GM12878 (cell line): Measurements from ENCODE around the gene MSRB1. TPM values are rescaled to one million over a fixed set of nuclear protein-coding genes. Genes with fewer than 3 reads are reported as not detected.

Experiments
- ASH2L ChIP-seq: fragments of 300-600, 200-600 bp; sonication (generic); IDR thresholded peaks from 2 replicates; pipeline ENCODE4 v1.6.1; 2017; ENCODE audit warnings: low read depth, mild to moderate bottlenecking, borderline replicate concordance
- BCL11A ChIP-seq: IDR thresholded peaks from 2 replicates; pipeline ENCODE4 v1.6.1; 2011; ENCODE audit warnings: low read depth, low read length
- CBFB ChIP-seq: IDR thresholded peaks from 2 replicates; pipeline ENCODE4 v1.6.1; 2016; ENCODE audit warnings: antibody characterized with exemption, low read depth
- EED ChIP-seq: sonication (generic); IDR thresholded peaks from 2 replicates; pipeline ENCODE4 v1.6.1; 2016; ENCODE audit warnings: antibody characterized with exemption, low read depth
- EZH2 ChIP-seq: IDR thresholded peaks from 2 replicates; pipeline ENCODE4 v1.6.1; 2012; ENCODE audit warnings: low read depth, mild to moderate bottlenecking, control low read depth, inconsistent platforms, low read length, borderline replicate concordance; ENCODE audit not compliant: control insufficient read depth
- JUNB ChIP-seq: IDR thresholded peaks from 2 replicates; pipeline ENCODE4 v1.6.1; 2016; ENCODE audit warnings: antibody characterized with exemption, mild to moderate bottlenecking
- KLF5 ChIP-seq: fragments of 450-650 bp; IDR thresholded peaks from 2 replicates; pipeline ENCODE4 v1.6.1; 2014; ENCODE audit warnings: mild to moderate bottlenecking; ENCODE audit not compliant: partially characterized antibody
- MEF2A ChIP-seq: IDR thresholded peaks from 2 replicates; pipeline ENCODE4 v1.6.1; 2011; ENCODE audit warnings: low read depth, mild to moderate bottlenecking, low read length, moderate library complexity; ENCODE audit not compliant: insufficient read depth
- MEF2B ChIP-seq: fragments of 450-650 bp; IDR thresholded peaks from 2 replicates; pipeline ENCODE4 v1.6.1; 2018; ENCODE audit warnings: mild to moderate bottlenecking, moderate library complexity; ENCODE audit not compliant: partially characterized antibody, poor library complexity, severe bottlenecking
- MLLT1 ChIP-seq: fragments of 450-650 bp; IDR thresholded peaks from 2 replicates; pipeline ENCODE4 v1.6.1; 2016; ENCODE audit warnings: mild to moderate bottlenecking
- MYB ChIP-seq: fragments of 150-350 bp; IDR thresholded peaks from 2 replicates; pipeline ENCODE4 v1.6.1; 2014; ENCODE audit warnings: mild to moderate bottlenecking, low read depth, low read length, borderline replicate concordance
- PML ChIP-seq: IDR thresholded peaks from 2 replicates; pipeline ENCODE4 v1.6.1; 2012; ENCODE audit warnings: low read length, inconsistent platforms
- POLR2AphosphoS2 ChIP-seq: IDR thresholded peaks from 2 replicates; pipeline ENCODE4 v1.6.1; 2011; ENCODE audit warnings: low read depth, mild to moderate bottlenecking, low read length, improper control_type of control experiment, moderate library complexity
- RAD51 ChIP-seq: fragments of 450-650 bp; IDR thresholded peaks from 2 replicates; pipeline ENCODE4 v1.6.1; 2016; ENCODE audit warnings: moderate library complexity, mild to moderate bottlenecking, inconsistent platforms
- SUZ12 ChIP-seq: fragments of 200-600 bp; sonication (generic); IDR thresholded peaks from one replicate; pipeline ENCODE4 v1.6.1; 2018; ENCODE audit warnings: antibody characterized with exemption, mild to moderate bottlenecking; ENCODE audit not compliant: unreplicated experiment
- TBL1XR1 ChIP-seq: IDR thresholded peaks from 2 replicates; pipeline ENCODE4 v1.6.1; 2012; ENCODE audit warnings: low read depth, low read length, improper control_type of control experiment
- TCF12 ChIP-seq: IDR thresholded peaks from 2 replicates; pipeline ENCODE4 v1.6.1; 2011; ENCODE audit warnings: low read depth, mild to moderate bottlenecking, low read length
- ZBED1 ChIP-seq: IDR thresholded peaks from 2 replicates; pipeline ENCODE4 v1.6.1; 2016; ENCODE audit warnings: borderline replicate concordance
- ZNF217 ChIP-seq: fragments of 450-650 bp; IDR thresholded peaks from 2 replicates; pipeline ENCODE4 v1.6.1; 2017; ENCODE audit warnings: antibody characterized with exemption, mild to moderate bottlenecking
- polyA plus RNA-seq, 11 experiments: library from polyadenylated mRNA; depleted of rRNA in 4 of 11; unstranded in 6 of 11; stranded (reverse) in 5 of 11; fragments of >200 nt; fragmentation: Nextera tagmentation in 4 of 11; fragmentation: Illumina TruSeq in 1 of 11; extraction: Ambion mirVana in 4 of 11; extraction: Trizol in 1 of 11; gene quantifications; 1 replicate in 1 of 11; 2 replicates in 10 of 11; pipeline versions ENCODE4 v1.2.1 to v1.2.3, GENCODE V29; 2011 to 2016; ENCODE audit warnings: inconsistent platforms in 2 of 11, missing spikeins in 2 of 11, low read depth in 1 of 11
- total RNA-seq, 4 experiments: library from RNA; depleted of rRNA in 3 of 4; stranded (reverse); fragments of >200 nt in 3 of 4; fragmentation: Illumina TruSeq in 1 of 4; extraction: Trizol in 1 of 4; gene quantifications; 2 replicates each; pipeline versions ENCODE4 v1.2.1 to v1.2.3, GENCODE V29; 2013 to 2021

The MSRB1 gene
- total and polyA plus RNA-seq, 10 of the 15 experiments (the other 5 are each of a cell fraction or from before 2014, with no cell fraction given): 5.1 to 48.6 (median 25.7) TPM

- TF ChIP-seq CBFB (peak; percentile 99), EED (0 out of 2 replicates have a peak, but pooled peaks have one; percentile 8), EZH2 (no peak), KLF5 (peak; percentile 92), MEF2B (no peak), POLR2AphosphoS2 (peak; percentile 99), ASH2L (0 out of 2 replicates have a peak, but pooled peaks have one; percentile 79), MYB (no peak), BCL11A (0 out of 2 replicates have a peak, but pooled peaks have one; percentile 15), RAD51 (no peak), TBL1XR1 (no peak), SUZ12 (no peak), JUNB (no peak), TCF12 (peak; percentile 66), PML (peak; percentile 100), ZBED1 (0 out of 2 replicates have a peak, but pooled peaks have one; percentile 68), ZNF217 (no peak), MLLT1 (peak; percentile 72), MEF2A (no peak)
Observed at GRCh38 chr16:1964506-1965395, 21.8 kb upstream of the MSRB1 start, which contains the start of gene RPS2 (continued).
